Measurements from ENCODE around the gene CHD2. TPM values are rescaled to one million over a fixed set of nuclear protein-coding genes. Genes with fewer than 3 reads are reported as not detected.

Gene CHD2
- total and polyA plus RNA-seq, 10 of the 15 experiments (the other 5 are each of a cell fraction or from before 2014, with no cell fraction given), result 38.1 to 94.7 (median 63.3) TPM

GRCh38 chr15:92989470-92989869 lies 89.3 kb downstream of the CHD2 start:
- TF ChIP-seq BHLHE40 (IDR thresholded peaks at IDR 0.05; ENCODE audit: borderline replicate concordance in 1 of 2, low read depth in 2 of 2, low read length in 1 of 2) (peak in 1 of 2 experiments; percentile 76; a peak in 1 of 4 replicates), SPI1 (IDR thresholded peaks at IDR 0.05; ENCODE audit: borderline replicate concordance, insufficient read depth, low read depth, low read length) (peak; percentile 61; the same call in 1 of the 2 replicates), ZBTB4 (CRISPR knock-in tag; IDR thresholded peaks at IDR 0.05) (no peak)
- CTCF ChIA-PET, result interaction anchor here (1.1 kb wide), 1 partner anchor 45 kb away, joined by 3 read pairs; no protein-coding TSS in a partner anchor
- intact Hi-C loops (cut with micrococcal nuclease; ENCODE audit: unreplicated experiment), result no loop called here
- 68% methylated on average over 2 of the region's 2 CpGs for WGBS (ENCODE audit: insufficient coverage, insufficient replicate concordance, low lambda C conversion rate, missing lambda C conversion rate)
- ATAC-seq, result peak; percentile 47
- H3K9me3 ChIP-seq (replicated peaks; ENCODE audit: control insufficient read depth, insufficient read depth, low read length), result no peaks in the 10 kb centered on the region
- POLR2A ChIA-PET, result interaction anchor here (1.1 kb wide), 1 partner anchor 46 kb away, joined by 3 read pairs; no protein-coding TSS in a partner anchor
- H3K27me3 ChIP-seq (replicated peaks in 1 of 2; ENCODE audit: control insufficient read depth in 2 of 2, insufficient read depth in 2 of 2, low read length in 1 of 2), result no peaks in the 10 kb centered on the region
- H3K27ac ChIP-seq (ENCODE audit: control insufficient read depth, insufficient read depth), result no peak overlapping the region
- H3K79me2 ChIP-seq (ENCODE audit: control insufficient read depth, insufficient read depth, low read length), result no peaks in the 10 kb centered on the region
- no peaks in the 10 kb centered on the region for H3K4me1 ChIP-seq (ENCODE audit: control insufficient read depth, insufficient read depth, low read length)
- H2AFZ ChIP-seq (ENCODE audit: control insufficient read depth, low read depth, low read length), result no peak overlapping the region
- no peak overlapping the region for H3K9ac ChIP-seq (ENCODE audit: control insufficient read depth, insufficient read depth, low read length)
- peak; percentile 38 for DNase-seq (ENCODE audit: low read depth, low spot score)
- BruUV-seq (replicated peaks), result no TSS peak
- no peak overlapping the region for H3K4me2 ChIP-seq (ENCODE audit: control insufficient read depth, insufficient read depth)
- H3K36me3 ChIP-seq (ENCODE audit: control insufficient read depth in 2 of 2, insufficient read depth in 2 of 2, low read length in 1 of 2), result peaks cover 12 to 50% of the 10 kb centered on the region in 2 experiments; a peak in 3 of 4 replicates
- 0 out of 2 replicates have a peak, but pooled peaks cover 4% of the 10 kb centered on the region for H4K20me1 ChIP-seq (ENCODE audit: control insufficient read depth, insufficient read depth)
- FAIRE-seq, result peak; percentile 13
- in situ Hi-C loops (cut with MboI), result loop anchor here (25.0 kb wide), 1 partner anchor 2002 kb away; the partner anchor contains the start of gene PRC1
- RAD21 ChIA-PET (ENCODE audit: unreplicated experiment), result no interaction called here
- no peak overlapping the region for H3K4me3 ChIP-seq
- SMC1A ChIA-PET (ENCODE audit: uncharacterized antibody, unreplicated experiment), result no interaction called here

Measured in GM12878 (cell line).